BLaER1 (cell line): ENCODE results near the gene MILR1.

Experiments used
- H3K27ac ChIP-seq: shearing (Covaris generic); formaldehyde crosslinking; 2 replicates; pipeline ENCODE4 v1.8.1; 2022
- H3K27me3 ChIP-seq: shearing (Covaris generic); formaldehyde crosslinking; 2 replicates; pipeline ENCODE4 v1.8.1; 2022
- H3K36me3 ChIP-seq: shearing (Covaris generic); formaldehyde crosslinking; 2 replicates; pipeline ENCODE4 v1.8.1; 2022
- H3K4me1 ChIP-seq: shearing (Covaris generic); formaldehyde crosslinking; 2 replicates; pipeline ENCODE4 v1.8.1; 2022
- H3K4me2 ChIP-seq: shearing (Covaris generic); formaldehyde crosslinking; 2 replicates; pipeline ENCODE4 v1.8.1; 2022
- H3K4me3 ChIP-seq: shearing (Covaris generic); formaldehyde crosslinking; 2 replicates; pipeline ENCODE4 v1.8.1; 2022
- H3K9ac ChIP-seq: shearing (Covaris generic); formaldehyde crosslinking; 2 replicates; pipeline ENCODE4 v1.8.1; 2022
- H3K9me3 ChIP-seq: shearing (Covaris generic); formaldehyde crosslinking; 2 replicates; pipeline ENCODE4 v1.8.1; 2022
- H4K20me1 ChIP-seq: shearing (Covaris generic); formaldehyde crosslinking; 2 replicates; pipeline ENCODE4 v1.8.1; 2022
- Cebpa-rat ChIP-seq: shearing (Covaris generic); IDR thresholded peaks from 2 replicates; pipeline ENCODE4 v1.8.1; 2022

MILR1 gene

GRCh38 chr17:64499805-64500486, 51.0 kb downstream of the MILR1 start:
- Histone ChIP-seq H3K27ac (no peak overlapping the region), H3K4me1 (peaks cover 84% of the 10 kb centered on the region), H3K4me3 (no peak overlapping the region), H3K9ac (no peak overlapping the region), H4K20me1 (peaks cover 93% of the 10 kb centered on the region), H3K9me3 (no peaks in the 10 kb centered on the region), H3K4me2 (0 out of 2 replicates have a peak overlapping the region, but pooled peaks have one; percentile 1), H3K36me3 (peaks cover 66% of the 10 kb centered on the region), H3K27me3 (no peaks in the 10 kb centered on the region)
- TF ChIP-seq Cebpa-rat = no peak

GRCh38 chr17:64500487-64500859, 51.6 kb downstream of the MILR1 start:
- TF ChIP-seq Cebpa-rat = no peak
- Histone ChIP-seq H4K20me1 (peaks cover 93% of the 10 kb centered on the region), H3K4me2 (no peak overlapping the region), H3K27ac (no peak overlapping the region), H3K4me3 (no peak overlapping the region), H3K4me1 (peaks cover 79% of the 10 kb centered on the region), H3K9ac (no peak overlapping the region), H3K9me3 (no peaks in the 10 kb centered on the region), H3K36me3 (peaks cover 69% of the 10 kb centered on the region), H3K27me3 (no peaks in the 10 kb centered on the region)

- Histone ChIP-seq H3K36me3 (peaks cover 69% of the 10 kb centered on the region), H3K4me1 (peaks cover 74% of the 10 kb centered on the region), H4K20me1 (peaks cover 87% of the 10 kb centered on the region), H3K4me3 (no peak overlapping the region), H3K9me3 (no peaks in the 10 kb centered on the region), H3K27me3 (no peaks in the 10 kb centered on the region), H3K27ac (no peak overlapping the region), H3K9ac (no peak overlapping the region), H3K4me2 (no peak overlapping the region)
- TF ChIP-seq Cebpa-rat = no peak
Measured at GRCh38 chr17:64500862-64501765, 52.2 kb downstream of the MILR1 start.

GRCh38 chr17:64502021-64502420, 53.1 kb downstream of the MILR1 start:
- Histone ChIP-seq H3K4me3 (no peak overlapping the region), H3K27me3 (no peaks in the 10 kb centered on the region), H3K36me3 (peaks cover 69% of the 10 kb centered on the region), H4K20me1 (peaks cover 87% of the 10 kb centered on the region), H3K27ac (no peak overlapping the region), H3K4me1 (peaks cover 74% of the 10 kb centered on the region), H3K4me2 (no peak overlapping the region), H3K9ac (no peak overlapping the region), H3K9me3 (no peaks in the 10 kb centered on the region)
- TF ChIP-seq Cebpa-rat = no peak

GRCh38 chr17:64502809-64503208, 53.9 kb downstream of the MILR1 start:
- Histone ChIP-seq H3K9me3 (no peaks in the 10 kb centered on the region), H3K4me1 (peaks cover 67% of the 10 kb centered on the region), H3K27ac (no peak overlapping the region), H3K27me3 (no peaks in the 10 kb centered on the region), H3K36me3 (peaks cover 69% of the 10 kb centered on the region), H3K4me2 (peak overlapping the region; percentile 76; the same call in 1 of the 2 replicates), H3K9ac (no peak overlapping the region; the same call in 1 of the 2 replicates), H4K20me1 (peaks cover 87% of the 10 kb centered on the region), H3K4me3 (no peak overlapping the region)
- no peak for TF ChIP-seq Cebpa-rat

- peaks cover 87% of the 10 kb centered on the region for H4K20me1 ChIP-seq
- no peak overlapping the region for H3K9ac ChIP-seq
- H3K4me2 ChIP-seq = peak overlapping the region; percentile 76
Measured at GRCh38 chr17:64503341-64503740, 54.4 kb downstream of the MILR1 start.

GRCh38 chr17:64503821-64504768, 55.2 kb downstream of the MILR1 start:
- peaks cover 65% of the 10 kb centered on the region for H3K36me3 ChIP-seq
- H3K9me3 ChIP-seq = no peaks in the 10 kb centered on the region
- peak overlapping the region; percentile 100; the same call in 1 of the 2 replicates for H3K27ac ChIP-seq
- no peaks in the 10 kb centered on the region for H3K27me3 ChIP-seq
- TF ChIP-seq Cebpa-rat = no peak
- peaks cover 66% of the 10 kb centered on the region for H3K4me1 ChIP-seq
- peaks cover 87% of the 10 kb centered on the region for H4K20me1 ChIP-seq
- H3K4me2 ChIP-seq = peak overlapping the region; percentile 76
- H3K9ac ChIP-seq = peak overlapping the region; percentile 100
- H3K4me3 ChIP-seq = peak overlapping the region; percentile 89

More at GRCh38 chr17:64503341-64503740, 54.4 kb downstream of the MILR1 start:
- H3K4me1 ChIP-seq = peaks cover 66% of the 10 kb centered on the region
- no peaks in the 10 kb centered on the region for H3K9me3 ChIP-seq
- H3K27ac ChIP-seq = no peak overlapping the region
- 0 out of 2 replicates have a peak overlapping the region, but pooled peaks have one; percentile 89 for H3K4me3 ChIP-seq
- H3K36me3 ChIP-seq = peaks cover 69% of the 10 kb centered on the region
- TF ChIP-seq Cebpa-rat = no peak
- H3K27me3 ChIP-seq = no peaks in the 10 kb centered on the region

- TF ChIP-seq Cebpa-rat = no peak
- Histone ChIP-seq H3K27ac (peak overlapping the region; percentile 100), H3K4me1 (peaks cover 64% of the 10 kb centered on the region), H4K20me1 (peaks cover 87% of the 10 kb centered on the region), H3K9me3 (no peaks in the 10 kb centered on the region), H3K27me3 (no peaks in the 10 kb centered on the region), H3K9ac (peak overlapping the region; percentile 100), H3K36me3 (peaks cover 65% of the 10 kb centered on the region), H3K4me2 (peak overlapping the region; percentile 76), H3K4me3 (peak overlapping the region; percentile 89)
Measured at GRCh38 chr17:64504769-64505339, 55.9 kb downstream of the MILR1 start.
